HG02840 (cell line): Measurements from ENCODE around the gene BARD1.
"Not testable (repeated sequence)": the region's sequence is repeated elsewhere in the genome, so short reads cannot be mapped to it uniquely, and the experiment has no call there.

Source experiments
- ATAC-seq: cut with Tn5 transposase; IDR thresholded peaks from one replicate; pipeline ENCODE4 v1.9.1; 2021; ENCODE audit warnings: mild to moderate bottlenecking, moderate library complexity, moderate number of reproducible peaks; ENCODE audit not compliant: unreplicated experiment, low FRiP score

The BARD1 gene

DNA sequence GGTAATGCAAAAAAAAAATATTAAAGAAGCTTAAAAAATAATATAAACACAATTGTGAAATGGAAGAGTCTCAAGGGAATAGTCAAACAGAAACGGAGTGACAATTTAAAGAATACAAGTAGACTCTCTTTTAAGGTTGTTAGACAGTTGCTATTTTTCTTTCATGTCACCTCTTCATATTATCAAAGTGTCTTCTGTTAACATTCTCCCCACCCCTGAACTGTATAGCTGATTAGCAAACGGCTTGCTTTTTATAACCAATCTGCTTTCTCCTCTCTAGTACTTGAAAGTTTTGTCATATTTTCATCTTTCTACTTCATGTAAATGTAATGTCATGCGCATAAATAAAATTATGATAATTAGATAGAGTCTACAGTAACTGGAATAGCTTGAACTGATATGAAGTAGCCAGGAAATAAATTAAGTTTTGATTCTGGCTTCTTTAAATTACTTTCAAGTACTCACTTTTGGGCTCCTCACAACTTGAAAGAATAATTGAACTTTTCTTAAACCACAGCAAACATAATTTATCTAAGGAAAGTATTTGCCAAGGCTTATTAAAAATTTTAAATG is 37.0 kb downstream of the BARD1 start:
- no peak for ATAC-seq

DNA sequence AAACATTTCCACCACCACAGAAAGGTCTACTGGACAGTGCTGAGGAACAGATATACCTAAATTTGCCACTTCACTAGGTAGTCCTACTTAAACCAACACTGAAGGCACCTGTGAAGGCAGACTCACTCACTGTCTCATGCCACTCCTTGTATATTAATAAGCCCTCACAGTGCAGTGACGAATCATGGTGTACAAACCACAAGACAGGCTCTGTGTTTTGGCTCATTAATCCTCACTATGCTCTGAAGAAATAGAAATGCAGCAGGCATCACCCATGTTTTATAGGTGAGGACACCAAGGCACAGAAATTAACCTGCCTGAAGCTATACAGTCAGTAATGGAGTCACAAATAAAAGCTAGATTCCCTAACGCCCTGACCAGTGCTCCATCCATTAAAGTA is 44.3 kb downstream of the BARD1 start:
- no peak for ATAC-seq

DNA sequence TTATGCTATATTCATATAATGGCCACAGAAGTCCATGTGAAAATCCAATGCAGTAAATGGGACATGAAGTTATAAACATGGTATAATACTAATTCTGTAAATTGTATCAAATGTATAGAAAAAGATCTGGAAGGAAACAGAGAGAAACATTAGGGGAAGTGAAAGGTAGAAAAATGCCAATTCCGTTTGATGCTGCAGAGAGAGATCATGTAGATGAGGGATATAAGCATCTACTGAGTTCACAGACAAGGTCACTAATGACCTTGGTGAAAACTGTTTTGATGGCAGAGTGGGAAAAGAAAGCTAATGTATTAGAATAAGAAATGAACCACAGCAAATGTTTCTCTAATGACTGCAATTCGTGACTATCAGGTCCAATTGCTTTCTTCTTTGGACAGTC is 56.0 kb downstream of the BARD1 start:
- ATAC-seq: no peak

DNA sequence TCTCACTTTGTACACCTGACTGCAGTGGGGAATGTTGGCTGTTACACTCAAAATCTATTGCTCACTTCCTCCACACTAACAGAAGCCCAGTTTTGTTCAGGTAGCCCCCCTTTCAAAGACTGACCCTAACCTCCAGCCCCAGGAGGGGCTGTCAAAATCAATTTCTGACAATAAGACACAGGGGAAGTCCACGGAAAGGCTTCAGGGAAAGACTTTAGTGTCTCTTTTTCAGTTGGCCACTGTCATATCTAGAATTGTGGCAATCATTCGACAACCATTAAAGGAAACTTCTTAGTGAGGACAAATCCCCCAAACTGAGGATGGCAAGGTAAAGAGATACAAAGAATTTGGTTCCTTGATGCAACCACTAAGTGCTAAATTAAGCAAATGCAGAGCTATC is 59.0 kb downstream of the BARD1 start:
- ATAC-seq: no peak

DNA sequence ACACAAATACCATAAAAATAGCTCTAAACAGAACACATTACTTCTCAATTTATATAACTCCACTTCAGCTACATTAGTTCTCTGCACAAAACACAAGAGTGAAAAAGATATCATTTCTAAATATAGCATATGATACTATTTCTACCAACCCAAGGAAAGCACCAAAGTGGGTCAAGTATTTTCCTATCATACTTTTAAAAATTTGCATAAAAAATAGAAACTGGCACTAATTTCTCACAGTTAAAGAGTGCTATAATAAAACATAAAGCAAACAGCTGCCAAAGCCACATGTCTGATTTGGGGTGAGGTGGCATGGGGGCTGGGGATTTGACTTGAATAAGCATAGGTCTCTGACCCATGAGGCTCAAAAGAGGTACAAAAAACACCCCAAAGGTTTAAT is 61.5 kb downstream of the BARD1 start:
- ATAC-seq: no peak

DNA sequence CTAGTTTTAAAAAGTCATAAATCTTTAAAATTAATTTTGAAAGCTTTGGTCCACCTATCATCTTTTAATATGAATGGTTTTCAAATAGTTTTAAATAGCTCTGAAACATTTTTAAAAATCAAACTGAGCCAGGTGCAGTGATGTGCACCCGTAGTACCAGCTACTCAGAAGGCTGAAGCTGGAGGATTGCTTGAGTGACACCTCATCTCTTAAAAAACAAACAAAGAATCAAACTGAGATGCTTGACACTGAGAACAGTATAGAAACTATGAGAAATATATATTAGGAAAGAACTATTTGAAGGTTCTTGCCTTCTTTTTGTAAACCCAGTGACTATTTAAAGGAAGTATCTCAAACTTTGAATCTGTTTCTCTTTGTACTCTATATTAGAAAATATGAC is 67.4 kb downstream of the BARD1 start:
- ATAC-seq: no peak

DNA sequence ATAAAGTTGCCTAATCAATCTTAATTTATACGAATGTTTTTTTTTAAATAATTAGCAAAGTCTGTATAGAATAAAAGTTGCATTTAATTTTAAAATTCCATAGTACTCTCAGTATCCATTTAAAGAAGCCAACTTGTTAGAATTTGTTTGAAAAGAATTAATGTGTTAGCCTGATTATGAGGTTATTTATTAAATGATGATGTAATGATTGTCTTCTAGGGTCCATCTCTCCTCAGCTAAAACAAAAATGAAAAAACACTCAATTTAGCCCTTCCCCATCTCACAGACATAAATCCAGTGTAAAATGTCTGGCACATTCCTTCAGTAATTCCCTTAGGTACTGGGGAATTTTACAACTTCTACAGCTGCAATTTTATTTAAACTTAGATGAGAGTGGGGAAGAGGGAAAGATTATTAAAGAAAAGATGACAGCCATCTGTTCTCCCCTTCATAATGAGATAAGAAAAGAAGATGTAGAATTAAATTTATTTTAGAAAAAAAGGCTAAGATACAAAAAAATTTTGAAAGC is 68.6 kb downstream of the BARD1 start:
- no peak for ATAC-seq

DNA sequence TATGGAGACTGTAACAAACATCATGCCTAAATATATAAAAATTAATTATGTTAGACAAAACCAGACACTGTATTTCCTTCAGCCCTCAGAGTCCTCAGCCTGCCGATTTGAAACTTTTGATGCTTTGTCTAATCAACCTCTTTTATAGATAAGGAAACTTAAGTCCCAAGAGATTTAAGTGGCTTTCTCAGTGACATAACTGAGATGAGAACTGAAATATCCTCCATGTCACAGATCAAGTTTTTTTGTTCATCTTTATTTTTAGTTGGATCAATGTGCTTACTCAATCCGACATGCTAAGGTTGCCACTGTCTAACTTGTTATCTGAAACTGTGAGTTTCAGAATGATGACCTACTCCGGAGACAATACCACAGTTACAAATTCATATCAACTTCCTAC is 72.3 kb downstream of the BARD1 start:
- peak; percentile 96 for ATAC-seq

DNA sequence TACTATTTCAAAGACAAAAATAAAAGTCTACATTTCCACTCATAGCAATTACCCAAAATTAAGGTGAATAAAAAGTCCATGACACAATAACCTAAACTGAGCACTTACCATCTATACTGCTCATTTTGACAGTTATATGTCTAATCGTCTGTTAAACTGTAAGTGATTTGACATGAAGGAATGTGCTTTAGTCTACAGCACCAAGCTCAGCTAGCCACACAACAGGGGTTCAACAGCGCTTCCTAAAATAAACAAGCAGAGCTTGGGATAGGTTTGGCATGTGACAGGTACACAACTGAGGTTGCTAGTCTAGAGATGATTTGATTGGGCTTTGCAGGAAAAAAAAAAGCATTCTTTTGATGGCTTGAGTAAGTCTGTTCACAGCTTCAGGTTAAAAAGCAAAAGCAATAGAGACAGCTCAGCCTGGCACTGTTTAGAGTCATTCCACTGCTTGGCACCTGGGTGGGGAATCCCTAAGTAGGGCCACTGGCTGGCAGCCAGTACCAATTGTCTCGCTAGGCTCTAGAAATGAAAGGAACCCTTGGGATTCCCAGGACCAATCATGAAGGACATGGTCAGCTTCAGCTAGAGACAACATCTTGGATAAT is 78.6 kb downstream of the BARD1 start:
- ATAC-seq: no peak

DNA sequence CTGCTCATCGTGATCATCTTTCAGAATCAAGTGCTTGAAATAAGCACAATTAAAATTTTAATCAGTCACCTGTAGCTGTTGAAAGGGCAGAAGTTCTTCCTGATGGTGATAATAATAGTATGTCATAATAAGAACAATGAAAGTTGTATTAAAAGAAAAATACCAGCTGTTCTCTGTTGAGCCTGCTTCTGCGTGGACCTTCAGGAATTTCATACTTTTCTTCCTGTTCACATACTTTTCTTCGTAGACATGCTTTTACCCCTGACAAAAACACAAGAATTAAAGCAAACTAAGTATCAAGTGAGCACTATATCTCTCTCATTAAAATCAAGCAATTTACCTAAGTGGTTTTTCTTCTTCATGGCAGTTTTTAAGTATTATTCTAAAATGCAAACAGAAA is 79.2 kb downstream of the BARD1 start:
- ATAC-seq: no peak

DNA sequence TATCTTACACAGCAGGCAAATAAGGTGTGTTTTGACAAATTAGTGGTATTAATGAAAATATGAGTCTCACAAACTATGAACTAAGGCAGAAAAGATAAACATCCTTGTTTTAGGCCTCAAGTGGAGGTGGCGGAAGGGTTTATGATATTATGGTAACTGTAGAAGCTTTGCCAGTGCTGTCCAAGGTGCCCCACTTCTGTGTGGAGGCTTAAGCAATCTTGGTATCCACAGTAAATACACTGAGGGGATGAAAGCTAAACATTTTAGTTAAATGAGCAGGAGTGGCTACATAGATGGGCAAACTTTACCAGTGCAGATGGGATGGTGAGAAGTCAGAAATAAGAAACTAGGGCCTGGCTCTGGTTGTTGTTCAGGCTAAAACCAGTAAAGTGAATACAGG is 84.7 kb downstream of the BARD1 start:
- no peak for ATAC-seq

DNA sequence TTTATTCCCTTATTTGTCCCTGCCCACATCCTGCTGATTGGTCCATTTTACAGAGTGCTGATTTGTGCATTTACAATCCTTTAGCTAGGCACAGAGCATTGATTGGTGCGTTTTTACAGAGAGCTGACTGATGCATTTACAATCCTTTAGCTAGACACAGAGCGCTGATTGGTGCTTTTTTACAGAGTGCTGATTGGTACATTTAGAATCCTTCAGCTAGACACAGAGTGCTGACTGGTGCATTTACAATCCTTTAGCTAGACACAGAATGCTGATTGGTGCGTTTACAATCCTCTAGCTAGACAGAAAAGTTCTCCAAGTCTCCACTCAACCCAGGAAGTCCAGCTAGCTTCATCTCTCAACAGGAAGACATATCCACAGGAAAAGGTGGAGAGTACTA is 91.6 kb downstream of the BARD1 start:
- not testable (repeated sequence) for ATAC-seq

DNA sequence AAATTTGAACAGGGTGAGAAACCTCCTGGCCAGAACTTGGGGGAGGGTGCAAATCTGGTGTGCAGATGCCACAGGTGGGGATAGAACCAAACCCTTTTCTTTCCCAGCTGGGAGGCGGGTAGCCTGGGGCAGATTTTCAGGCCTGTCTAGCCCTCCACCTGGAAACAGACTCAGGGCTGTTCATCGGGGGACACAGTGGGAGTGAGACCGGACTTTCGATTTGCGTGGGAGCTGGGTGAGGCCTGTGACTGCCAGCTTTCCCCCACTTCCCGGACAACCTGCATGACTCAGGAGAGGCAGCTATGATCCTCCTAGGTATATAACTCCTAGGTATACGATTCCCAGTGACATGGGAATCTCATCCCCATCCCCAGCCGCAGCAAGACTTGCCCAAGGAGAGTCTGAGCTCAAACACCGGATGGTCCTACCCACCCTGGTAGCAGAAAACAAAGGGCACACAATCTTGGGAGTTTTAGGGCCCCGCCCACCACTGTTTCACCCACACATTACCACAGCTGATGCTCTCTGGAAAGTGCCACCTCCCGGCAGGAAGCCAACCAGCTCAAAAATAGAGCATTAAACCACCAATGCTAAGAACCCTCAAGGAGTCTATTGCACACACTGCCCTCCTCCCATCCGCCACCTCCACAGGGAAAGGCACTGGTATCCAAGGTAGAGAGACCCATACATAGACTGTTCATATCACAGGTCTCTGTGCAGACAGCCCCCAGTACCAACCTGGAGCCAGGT is 92.5 kb downstream of the BARD1 start:
- ATAC-seq: no peak

DNA sequence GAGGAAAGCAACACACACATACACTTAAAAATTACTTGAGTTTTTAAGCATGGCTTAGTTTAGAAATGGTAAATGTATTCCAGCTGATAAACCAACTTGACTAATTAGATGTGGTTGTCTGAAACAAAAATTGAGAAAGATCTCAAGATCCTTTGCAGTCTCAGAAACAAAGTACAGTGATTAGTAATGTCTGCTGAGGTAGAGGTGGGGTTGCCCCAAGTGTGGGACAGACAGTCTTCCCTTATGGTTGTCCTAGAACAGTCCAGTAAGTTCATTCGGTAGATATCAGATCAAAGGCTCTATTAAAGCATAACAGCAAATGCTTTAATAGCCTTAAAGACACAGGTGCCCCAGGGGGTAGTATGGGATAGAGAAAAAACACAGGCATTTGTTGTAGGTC is 94.5 kb downstream of the BARD1 start:
- no peak for ATAC-seq

DNA sequence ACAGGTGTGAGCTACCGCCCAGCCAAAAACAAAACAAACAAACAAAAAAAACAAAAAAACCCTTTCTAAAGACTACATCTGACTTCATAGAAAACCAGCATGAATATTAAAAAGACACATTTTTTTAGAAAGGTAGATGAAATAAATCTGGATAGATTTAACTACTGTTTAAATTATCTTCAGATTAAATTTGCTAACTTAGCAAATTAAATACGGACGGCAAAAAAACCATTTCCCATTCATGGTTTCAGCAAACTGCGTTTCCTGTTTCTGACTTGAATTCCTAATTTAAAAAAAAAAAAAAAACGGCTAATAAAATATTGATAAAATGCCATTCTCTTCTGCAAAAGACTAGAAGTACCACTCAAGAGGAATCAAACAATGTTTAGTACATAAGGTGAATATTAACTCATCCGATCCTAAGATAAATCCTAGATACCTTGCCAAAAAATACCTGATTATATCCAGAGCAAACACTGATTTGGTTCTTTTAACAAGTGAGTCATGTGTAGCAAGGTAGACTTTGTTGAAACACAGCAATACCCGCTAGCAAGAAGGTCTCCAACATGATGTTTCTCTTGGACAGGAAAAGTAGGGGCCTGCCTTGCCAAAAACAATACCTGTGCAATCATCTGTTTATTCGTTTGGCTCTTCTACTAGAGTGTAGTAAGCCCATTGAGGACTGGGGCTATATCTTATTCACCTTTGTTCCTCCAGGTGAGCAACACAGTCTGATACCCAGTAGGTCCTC is 96.2 kb downstream of the BARD1 start:
- no peak for ATAC-seq

DNA sequence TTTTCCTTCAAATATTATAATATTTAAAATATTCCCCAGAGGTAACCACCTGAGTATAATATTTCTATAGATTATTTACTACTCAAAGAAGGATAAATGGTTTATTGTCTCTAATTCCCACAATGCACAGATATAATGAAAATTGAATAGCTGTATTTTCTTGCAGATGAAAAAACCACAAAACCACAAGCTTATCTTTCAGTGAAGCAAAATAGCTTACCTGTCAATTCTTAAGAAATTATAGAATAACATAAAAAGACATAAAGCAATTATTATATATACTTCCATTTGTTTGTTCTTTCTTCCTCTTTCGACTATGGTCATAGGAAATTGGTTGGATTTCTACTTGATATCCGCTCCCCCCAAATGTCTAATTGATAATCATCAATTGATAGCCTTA is 98.8 kb downstream of the BARD1 start:
- ATAC-seq: no peak

DNA sequence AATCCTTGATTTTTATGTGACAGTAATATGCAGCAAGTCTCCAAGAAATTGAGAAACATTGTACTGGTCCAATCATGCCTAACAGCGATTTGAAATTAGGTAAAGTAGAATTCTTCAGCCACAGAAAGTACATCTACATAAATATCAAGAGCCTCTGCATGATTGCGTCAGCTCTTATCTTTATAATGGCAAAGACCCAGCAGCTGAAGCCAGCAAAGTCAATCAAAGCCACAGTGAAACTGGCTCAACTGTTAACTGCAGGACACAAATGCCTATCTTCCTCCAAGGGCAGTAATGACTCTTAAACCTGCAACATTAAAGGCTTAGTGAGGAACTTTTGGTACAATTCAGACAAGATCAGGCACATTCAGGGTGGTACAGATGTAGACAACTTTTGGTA is 102.5 kb downstream of the BARD1 start:
- ATAC-seq: no peak

DNA sequence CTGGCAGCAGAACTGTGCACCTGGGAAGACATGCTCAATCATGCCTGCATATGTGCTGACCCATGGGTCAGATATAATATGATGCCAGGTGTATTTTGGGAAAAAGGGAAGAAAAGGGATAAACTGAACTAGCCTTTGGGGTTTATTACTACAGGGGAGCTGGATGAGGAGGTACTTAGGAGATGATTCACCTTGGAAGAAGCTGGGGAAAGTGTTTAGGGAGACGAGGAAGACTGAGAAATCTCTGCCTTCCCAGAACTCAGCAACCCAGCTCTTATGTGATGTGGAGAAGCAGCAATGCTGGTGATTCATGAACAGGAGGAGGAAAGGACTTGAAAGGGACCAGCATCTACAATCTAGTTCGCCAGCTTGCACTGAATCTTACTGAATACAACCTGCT is 110.2 kb downstream of the BARD1 start:
- no peak for ATAC-seq

DNA sequence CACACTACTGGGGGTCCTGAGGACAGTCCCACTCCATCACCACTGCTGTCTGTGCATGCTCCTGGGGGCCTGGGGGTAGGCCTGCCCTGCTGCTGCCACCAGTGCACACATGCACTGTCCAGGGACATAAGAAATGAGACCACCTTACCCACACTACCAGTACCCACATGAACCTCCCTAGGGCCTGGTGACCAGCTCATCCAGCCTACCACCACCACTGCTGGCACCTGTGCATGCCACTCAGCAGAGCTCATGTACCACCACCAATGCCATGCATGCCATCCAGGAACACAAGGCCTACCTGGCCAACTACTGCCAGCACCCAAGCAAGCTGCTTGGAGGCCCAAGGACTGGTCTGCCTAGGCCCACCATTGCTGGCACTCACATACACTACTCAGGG is 112.8 kb downstream of the BARD1 start:
- no peak for ATAC-seq

DNA sequence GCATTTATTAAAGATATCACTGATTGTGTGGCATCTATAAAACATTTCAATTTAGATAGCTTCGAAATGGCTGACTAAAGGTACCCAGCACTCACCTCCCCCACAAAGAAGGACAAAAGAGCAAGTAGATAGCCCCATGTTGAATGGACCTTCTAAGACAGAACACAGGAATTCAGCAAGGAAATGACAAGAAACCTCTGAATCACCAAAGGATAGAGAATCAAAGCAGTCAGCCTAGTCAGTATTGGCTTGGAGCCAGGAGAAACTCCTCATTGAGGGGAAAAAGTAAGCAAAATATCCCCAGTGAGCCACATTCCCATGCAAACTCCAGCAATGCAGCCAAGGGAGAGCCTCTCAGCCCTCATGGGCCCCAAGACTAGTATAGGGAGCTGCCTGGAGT is 113.7 kb downstream of the BARD1 start:
- no peak for ATAC-seq

DNA sequence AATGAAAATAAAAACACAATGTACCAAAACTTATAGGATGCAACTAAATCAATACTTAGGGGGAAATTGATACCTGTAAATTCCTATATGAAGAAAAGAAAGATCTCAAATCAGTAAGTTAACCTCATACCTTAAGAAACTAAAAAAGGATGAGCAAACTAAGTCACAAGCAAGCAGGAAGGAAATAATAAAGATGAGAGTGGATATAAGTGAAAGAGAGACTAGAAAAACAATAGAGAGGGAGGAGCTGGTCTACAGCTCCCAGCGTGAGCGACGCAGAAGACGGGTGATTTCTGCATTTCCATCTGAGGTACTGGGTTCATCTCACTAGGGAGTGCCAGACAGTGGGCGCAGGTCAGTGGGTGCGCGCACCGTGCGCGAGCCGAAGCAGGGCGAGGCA is 125.9 kb downstream of the BARD1 start:
- not testable (repeated sequence) for ATAC-seq
